Measurements from ENCODE around the gene NOS1AP.

- no peak for TF ChIP-seq CTCF (IDR thresholded peaks at IDR 0.05)
- no peak for TF ChIP-seq POLR2A (IDR thresholded peaks at IDR 0.05)
- TF ChIP-seq POLR2AphosphoS5 (IDR thresholded peaks at IDR 0.05): no peak
These were observed 59.3 kb downstream of the NOS1AP start for GRCh38 chr1:162128693-162129356.

Data from transverse colon (tissue), 4 donors.